ENCODE measurements around the gene MED27. TPM values are rescaled to one million over a fixed set of nuclear protein-coding genes. Genes with fewer than 3 reads are reported as not detected.

The MED27 gene
- total RNA-seq, 1 donor from 2014 or later: 15.7 TPM

DNA sequence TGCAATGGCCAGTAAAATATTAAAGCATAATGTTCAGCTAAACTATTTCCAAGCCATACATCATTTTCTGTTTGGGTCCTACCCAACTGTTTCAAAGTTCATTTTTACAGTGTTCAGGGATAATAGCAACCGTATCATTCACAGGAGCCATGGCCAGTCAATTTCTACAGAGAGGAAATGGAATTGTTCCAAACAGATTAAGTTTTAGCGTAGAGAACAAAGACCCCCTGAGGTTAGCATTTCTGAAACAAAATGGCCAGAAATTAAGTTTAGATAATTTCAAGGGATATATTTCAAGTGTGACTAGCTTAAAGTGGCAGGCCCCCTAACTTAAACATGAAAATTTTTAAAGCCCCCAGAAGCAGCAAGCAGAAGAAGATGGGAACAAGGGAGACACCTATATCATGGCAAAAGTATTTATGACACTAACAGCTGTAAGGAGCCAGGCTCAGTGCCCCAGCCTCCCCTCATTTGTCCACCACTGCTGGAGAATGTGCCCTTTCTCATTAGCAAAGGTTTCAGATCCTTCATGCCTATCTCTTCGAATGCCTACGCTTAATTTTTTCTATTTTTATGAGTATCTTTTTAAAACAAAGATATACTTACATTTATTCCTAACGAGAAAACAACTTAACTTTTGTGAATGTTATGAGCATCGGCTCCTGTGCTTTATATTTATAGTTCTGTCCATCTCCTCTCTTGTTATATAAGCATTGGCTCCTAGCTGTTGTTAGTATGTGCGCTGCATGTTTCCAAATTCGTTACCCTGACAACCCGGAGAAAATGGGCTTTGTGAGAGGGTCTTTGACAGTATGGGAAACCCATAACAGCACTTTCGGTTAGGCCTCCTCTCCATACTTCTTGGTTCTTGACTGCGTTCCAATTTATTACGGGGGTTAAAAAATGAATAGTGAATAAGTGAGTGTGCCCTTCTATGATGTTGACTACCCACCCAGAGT lies 116.3 kb downstream of the MED27 start:
- Histone ChIP-seq H3K4me3 (no peak overlapping the region), H3K27me3 (ENCODE audit: low read depth) (no peaks in the 10 kb centered on the region), H3K27ac (no peak overlapping the region), H3K9me3 (no peaks in the 10 kb centered on the region), H3K4me1 (no peaks in the 10 kb centered on the region), H3K36me3 (no peaks in the 10 kb centered on the region)
- TF ChIP-seq, protein P1, sequence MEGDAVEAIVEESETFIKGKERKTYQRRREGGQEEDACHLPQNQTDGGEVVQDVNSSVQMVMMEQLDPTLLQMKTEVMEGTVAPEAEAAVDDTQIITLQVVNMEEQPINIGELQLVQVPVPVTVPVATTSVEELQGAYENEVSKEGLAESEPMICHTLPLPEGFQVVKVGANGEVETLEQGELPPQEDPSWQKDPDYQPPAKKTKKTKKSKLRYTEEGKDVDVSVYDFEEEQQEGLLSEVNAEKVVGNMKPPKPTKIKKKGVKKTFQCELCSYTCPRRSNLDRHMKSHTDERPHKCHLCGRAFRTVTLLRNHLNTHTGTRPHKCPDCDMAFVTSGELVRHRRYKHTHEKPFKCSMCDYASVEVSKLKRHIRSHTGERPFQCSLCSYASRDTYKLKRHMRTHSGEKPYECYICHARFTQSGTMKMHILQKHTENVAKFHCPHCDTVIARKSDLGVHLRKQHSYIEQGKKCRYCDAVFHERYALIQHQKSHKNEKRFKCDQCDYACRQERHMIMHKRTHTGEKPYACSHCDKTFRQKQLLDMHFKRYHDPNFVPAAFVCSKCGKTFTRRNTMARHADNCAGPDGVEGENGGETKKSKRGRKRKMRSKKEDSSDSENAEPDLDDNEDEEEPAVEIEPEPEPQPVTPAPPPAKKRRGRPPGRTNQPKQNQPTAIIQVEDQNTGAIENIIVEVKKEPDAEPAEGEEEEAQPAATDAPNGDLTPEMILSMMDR (IDR thresholded peaks at IDR 0.05): no peak
- ATAC-seq (no peak), DNase-seq (no peak)
- intact Hi-C loops (cut with DNase I): no loop called here

DNA sequence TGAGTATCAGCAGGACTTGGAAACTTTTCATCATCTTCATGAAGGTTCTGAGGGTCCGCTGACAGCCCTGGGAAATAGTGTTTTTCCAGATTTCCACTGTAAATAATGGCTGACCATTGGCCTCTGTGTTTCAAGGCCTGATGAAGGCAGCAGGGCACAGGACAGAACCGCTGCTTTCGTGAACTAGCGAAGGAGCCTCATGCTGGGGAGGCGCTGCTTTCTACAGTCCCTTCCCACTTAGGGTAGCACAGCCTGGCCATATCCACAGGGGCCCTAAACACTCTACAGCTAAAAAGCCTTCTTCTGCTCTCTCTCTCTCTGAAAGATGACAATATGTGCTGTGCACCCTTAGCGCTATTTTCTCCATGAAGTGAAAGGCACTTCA lies 118.2 kb downstream of the MED27 start:
- TF ChIP-seq, protein P1 (IDR thresholded peaks at IDR 0.05): no peak
- Histone ChIP-seq H3K36me3 (no peaks in the 10 kb centered on the region), H3K27ac (no peak overlapping the region), H3K4me1 (no peaks in the 10 kb centered on the region), H3K27me3 (ENCODE audit: low read depth) (no peaks in the 10 kb centered on the region), H3K9me3 (no peaks in the 10 kb centered on the region), H3K4me3 (no peak overlapping the region)
- no peak for DNase-seq
- intact Hi-C loops (cut with DNase I): no loop called here
- no peak for ATAC-seq

DNA sequence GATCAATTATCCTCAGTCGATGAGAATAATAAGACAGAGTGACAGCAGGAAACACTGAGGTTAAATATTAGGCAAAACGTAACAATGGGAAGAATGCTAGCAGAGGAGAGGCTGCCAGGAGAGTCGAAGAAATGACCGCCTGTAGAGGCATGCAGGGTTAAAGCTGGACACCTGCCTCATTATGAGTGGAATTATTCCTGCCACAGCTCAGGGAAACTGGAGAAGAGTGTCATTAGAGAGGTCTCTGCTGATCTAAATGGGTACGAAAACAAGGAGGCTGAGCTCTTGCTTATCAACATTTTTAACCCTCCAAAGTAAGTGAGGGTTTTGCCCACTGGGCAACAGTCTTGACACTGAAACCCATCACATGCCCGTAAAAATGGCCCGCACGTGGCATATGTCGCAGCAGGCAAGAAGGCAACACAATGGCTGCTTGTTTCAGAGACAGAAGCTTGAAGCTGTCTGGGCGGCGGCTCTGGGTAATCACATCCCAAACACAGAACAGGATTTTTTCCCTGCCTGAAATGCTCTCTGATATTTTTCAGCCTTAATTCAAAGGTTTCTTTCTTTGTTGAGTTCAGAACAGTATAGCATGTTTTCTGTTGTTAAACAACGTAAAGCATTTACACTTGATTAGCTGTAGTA lies 118.7 kb downstream of the MED27 start:
- DNase-seq (no peak), ATAC-seq (no peak)
- TF ChIP-seq, protein P1 (IDR thresholded peaks at IDR 0.05): no peak
- Histone ChIP-seq H3K4me3 (no peak overlapping the region), H3K36me3 (no peaks in the 10 kb centered on the region), H3K27ac (no peak overlapping the region), H3K4me1 (no peaks in the 10 kb centered on the region), H3K9me3 (no peaks in the 10 kb centered on the region), H3K27me3 (ENCODE audit: low read depth) (no peaks in the 10 kb centered on the region)
- intact Hi-C loops (cut with DNase I): no loop called here

DNA sequence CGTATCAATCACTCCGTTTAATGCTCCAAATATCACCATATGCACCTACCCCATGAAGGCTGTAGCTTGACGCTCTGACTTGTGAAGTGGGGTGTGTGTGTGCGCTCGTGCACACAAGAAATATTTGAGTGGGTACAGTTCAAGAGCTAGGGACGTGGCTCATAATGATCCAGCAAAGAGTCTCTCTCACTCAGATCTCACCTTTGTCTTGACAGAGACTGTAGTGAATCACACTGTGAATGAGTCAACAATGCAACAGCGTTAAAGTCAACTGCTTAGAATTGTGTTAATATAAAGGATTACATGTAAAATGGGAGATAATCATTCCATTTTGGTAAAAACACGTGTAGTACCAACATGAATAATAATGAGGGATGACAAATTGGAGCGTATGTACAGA lies 119.4 kb downstream of the MED27 start:
- Histone ChIP-seq H3K27me3 (ENCODE audit: low read depth) (no peaks in the 10 kb centered on the region), H3K4me3 (no peak overlapping the region), H3K36me3 (no peaks in the 10 kb centered on the region), H3K4me1 (no peaks in the 10 kb centered on the region), H3K27ac (no peak overlapping the region), H3K9me3 (no peaks in the 10 kb centered on the region)
- intact Hi-C loops (cut with DNase I): no loop called here
- TF ChIP-seq, protein P1 (IDR thresholded peaks at IDR 0.05): no peak
- DNase-seq (no peak), ATAC-seq (no peak)

DNA sequence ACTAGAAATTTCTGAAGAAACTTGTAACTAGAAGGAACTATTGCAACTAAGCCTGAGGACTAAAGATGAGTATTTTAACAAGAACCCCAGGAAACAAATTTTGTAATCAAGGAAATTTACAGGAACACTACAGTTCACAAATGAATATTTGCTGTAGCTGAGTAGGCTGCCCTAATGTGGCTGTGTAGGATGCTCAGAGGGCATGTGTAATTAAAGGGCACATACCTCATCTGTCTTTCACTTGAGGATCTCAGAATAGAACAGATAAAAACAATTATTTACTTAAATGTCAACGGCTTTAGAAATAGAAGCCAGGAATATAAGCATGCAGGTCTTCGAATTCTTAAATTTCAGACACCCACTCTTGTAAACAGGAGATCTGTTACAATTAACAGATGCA lies 119.8 kb downstream of the MED27 start:
- TF ChIP-seq, protein P1 (IDR thresholded peaks at IDR 0.05): no peak
- Histone ChIP-seq H3K27ac (no peak overlapping the region), H3K4me3 (no peak overlapping the region), H3K4me1 (no peaks in the 10 kb centered on the region), H3K9me3 (no peaks in the 10 kb centered on the region), H3K36me3 (no peaks in the 10 kb centered on the region), H3K27me3 (ENCODE audit: low read depth) (no peaks in the 10 kb centered on the region)
- DNase-seq (no peak), ATAC-seq (no peak)
- intact Hi-C loops (cut with DNase I): no loop called here
